ENCODE data around the gene MDGA2. TPM values are rescaled to one million over a fixed set of nuclear protein-coding genes. Genes with fewer than 3 reads are reported as not detected.

MDGA2 gene
- total and polyA plus RNA-seq, 2 of the 8 experiments (the other 6 are each of a cell fraction or from before 2014, with no cell fraction given): 0.11 to 0.69 TPM

- no peak overlapping the region for H4K91ac ChIP-seq (replicated peaks; ENCODE audit: insufficient read length, low read length)
- H2BK120ac ChIP-seq (replicated peaks; ENCODE audit: low read depth, low read length): no peak overlapping the region
- no peak overlapping the region for H4K8ac ChIP-seq (ENCODE audit: extremely low read depth, insufficient read depth, low read length)
- no peak overlapping the region for H3K4ac ChIP-seq (replicated peaks; ENCODE audit: insufficient read length, low read depth, low read length)
- H3K27me3 ChIP-seq (replicated peaks in 1 of 4; ENCODE audit: control insufficient read depth in 3 of 4, extremely low read depth in 1 of 4, insufficient read depth in 3 of 4, low read length in 3 of 4): no peaks in the 10 kb centered on the region
- ChIA-PET POLR2A (ENCODE audit: partially characterized antibody) (no interaction called here), CTCF (ENCODE audit: partially characterized antibody) (no interaction called here)
- H3K27ac ChIP-seq (ENCODE audit: low read depth, low read length): no peak overlapping the region
- H3K14ac ChIP-seq (ENCODE audit: insufficient read length): no peak overlapping the region
- H2BK5ac ChIP-seq (ENCODE audit: low read depth, low read length): no peak overlapping the region
- no peaks in the 10 kb centered on the region for H3K79me2 ChIP-seq (ENCODE audit: control insufficient read depth in 1 of 2, insufficient read depth in 2 of 2, low read length in 2 of 2)
- no peak overlapping the region for H2BK12ac ChIP-seq (ENCODE audit: low read depth, low read length)
- TF ChIP-seq SUZ12 (IDR thresholded peaks at IDR 0.05; ENCODE audit: low read length): no peak
- no peak for TF ChIP-seq TBP (IDR thresholded peaks at IDR 0.05; ENCODE audit: low read depth, low read length)
- TF ChIP-seq HDAC2 (IDR thresholded peaks at IDR 0.05; ENCODE audit: borderline replicate concordance in 1 of 2, low read depth in 2 of 2, low read length in 2 of 2): no peak
- no peak for TF ChIP-seq TCF12 (IDR thresholded peaks at IDR 0.05; ENCODE audit: low read depth, low read length)
- TF ChIP-seq YY1 (IDR thresholded peaks at IDR 0.05; ENCODE audit: low read depth, low read length): no peak
- no peak for TF ChIP-seq E2F6 (IDR thresholded peaks at IDR 0.05)
- TF ChIP-seq SP1 (IDR thresholded peaks at IDR 0.05; ENCODE audit: low read depth, low read length): no peak
- TF ChIP-seq RAD21 (IDR thresholded peaks at IDR 0.05 in 1 of 2, conservative IDR thresholded peaks at IDR 0.05 in 1 of 2; ENCODE audit: low read depth in 2 of 2, low read length in 2 of 2): no peak
- no peak for TF ChIP-seq SRF (IDR thresholded peaks at IDR 0.05; ENCODE audit: low read depth, low read length)
- TF ChIP-seq NRF1 (IDR thresholded peaks at IDR 0.05; ENCODE audit: low read depth, low read length): no peak
- no peak for TF ChIP-seq POLR2AphosphoS5 (IDR thresholded peaks at IDR 0.05; ENCODE audit: low read depth, low read length)
- TF ChIP-seq TEAD4 (IDR thresholded peaks at IDR 0.05; ENCODE audit: low read depth, low read length): no peak
- H3K23ac ChIP-seq (ENCODE audit: insufficient read length): no peak overlapping the region
- no peaks in the 10 kb centered on the region for H3K36me3 ChIP-seq (ENCODE audit: control insufficient read depth in 2 of 4, insufficient read depth in 4 of 4, low read length in 3 of 4)
- H3K9me3 ChIP-seq (ENCODE audit: insufficient read depth in 2 of 2, low read depth in 1 of 2, low read length in 1 of 2): no peaks in the 10 kb centered on the region
- H3K9ac ChIP-seq (replicated peaks in 1 of 4; ENCODE audit: extremely low read depth in 1 of 4, low read depth in 3 of 4, low read length in 3 of 4): no peak overlapping the region
- H2BK20ac ChIP-seq (ENCODE audit: low read length): no peak overlapping the region
- H3K56ac ChIP-seq (replicated peaks; ENCODE audit: insufficient read length, low read depth, low read length): no peak overlapping the region
- H3K4me3 ChIP-seq (ENCODE audit: extremely low read depth in 1 of 4, insufficient read depth in 2 of 4, low read depth in 3 of 4, low read length in 4 of 4): no peak overlapping the region
- H3K4me1 ChIP-seq (replicated peaks in 1 of 4; ENCODE audit: control insufficient read depth in 3 of 4, insufficient read depth in 4 of 4, low read length in 3 of 4): no peaks in the 10 kb centered on the region
- H3K23me2 ChIP-seq (ENCODE audit: low read depth, low read length): no peaks in the 10 kb centered on the region
- H2AK5ac ChIP-seq (ENCODE audit: low read depth, low read length): no peak overlapping the region
- FAIRE-seq: no peak
- no peak overlapping the region for H4K5ac ChIP-seq (ENCODE audit: insufficient read length, low read depth, low read length)
- no peak for DNase-seq (ENCODE audit: low read depth in 1 of 2, low spot score in 2 of 2)
- H3K79me1 ChIP-seq (ENCODE audit: low read depth, low read length): no peaks in the 10 kb centered on the region
- no peaks in the 10 kb centered on the region for H4K20me1 ChIP-seq (replicated peaks in 1 of 2; ENCODE audit: control insufficient read depth in 1 of 2, insufficient read depth in 2 of 2, low read length in 2 of 2)
- WGBS, 2 experiments (ENCODE audit: extremely low coverage in 1 of 2, insufficient coverage in 1 of 2, insufficient read length in 1 of 2, insufficient replicate concordance in 2 of 2, low coverage in 1 of 2, low lambda C conversion rate in 2 of 2, missing lambda C conversion rate in 1 of 2): 77% methylated on average over 1 of the region's 1 CpG; no CpG with 5 or more reads in 1 of the 2 experiments
- H3K18ac ChIP-seq (ENCODE audit: extremely low read depth, low read length): no peak overlapping the region
- H2BK15ac ChIP-seq (ENCODE audit: low read length): no peak overlapping the region
- H3K4me2 ChIP-seq (ENCODE audit: insufficient read depth in 1 of 2, low read depth in 2 of 2, low read length in 2 of 2): no peak overlapping the region
- H2AFZ ChIP-seq (ENCODE audit: low read length): no peak overlapping the region
These were observed 479.8 kb downstream of the MDGA2 start for GRCh38 chr14:47195582-47195981.

All from H1 (cell line).